TTC549 (cell line): ENCODE measurements around the gene ELL.
"Not testable (repeated sequence)": the region's sequence is repeated elsewhere in the genome, so short reads cannot be mapped to it uniquely, and the experiment has no call there.

ENCODE experiments used
- FAIRE-seq: peaks from 2 replicates; lab custom pipeline; 2012; peaks lifted over from hg19 to GRCh38; lab: Jason Lieb, UNC

Gene ELL

DNA sequence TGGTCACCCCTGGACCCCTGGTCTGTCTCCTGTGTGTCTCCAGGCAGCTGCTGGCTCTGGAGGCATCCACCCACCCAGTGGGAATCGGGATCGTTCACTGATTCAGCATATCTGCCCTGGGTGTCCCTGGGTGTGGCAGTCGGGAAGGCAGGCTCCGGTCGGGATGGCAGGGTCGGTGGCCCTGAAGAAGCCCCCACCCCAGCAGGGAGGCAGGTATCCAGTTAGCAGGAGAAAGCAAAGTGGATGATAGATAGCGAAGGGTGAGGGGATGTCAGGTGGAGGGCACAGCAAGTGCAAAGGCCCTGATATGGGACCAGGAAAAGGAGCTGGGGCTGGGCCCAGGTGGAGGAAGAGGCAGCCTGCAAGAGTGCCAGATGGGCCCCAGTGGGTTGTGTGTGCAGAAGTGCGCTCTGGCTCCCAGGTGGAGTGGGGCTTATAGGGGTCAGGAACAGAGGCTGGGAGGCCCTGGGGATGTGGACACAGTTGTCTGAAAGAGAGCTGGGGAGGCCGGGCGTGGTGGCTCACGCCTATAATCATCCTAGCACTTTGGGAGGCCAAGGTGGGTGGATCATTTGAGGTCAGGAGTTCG lies 100.4 kb downstream of the ELL start:
- FAIRE-seq: no peak

GRCh38 chr19:18420930-18421329 lies 100.9 kb downstream of the ELL start:
- FAIRE-seq: no peak

- no peak for FAIRE-seq
Measured at GRCh38 chr19:18419699-18420460, 102.0 kb downstream of the ELL start.

- FAIRE-seq: no peak
Measured at GRCh38 chr19:18419195-18419698, 102.6 kb downstream of the ELL start, which contains the start of gene SSBP4. TSS of gene SSBP4 (plus strand) at chr19:18419398. CDS start at chr19:18419649, 251 bp downstream.

DNA sequence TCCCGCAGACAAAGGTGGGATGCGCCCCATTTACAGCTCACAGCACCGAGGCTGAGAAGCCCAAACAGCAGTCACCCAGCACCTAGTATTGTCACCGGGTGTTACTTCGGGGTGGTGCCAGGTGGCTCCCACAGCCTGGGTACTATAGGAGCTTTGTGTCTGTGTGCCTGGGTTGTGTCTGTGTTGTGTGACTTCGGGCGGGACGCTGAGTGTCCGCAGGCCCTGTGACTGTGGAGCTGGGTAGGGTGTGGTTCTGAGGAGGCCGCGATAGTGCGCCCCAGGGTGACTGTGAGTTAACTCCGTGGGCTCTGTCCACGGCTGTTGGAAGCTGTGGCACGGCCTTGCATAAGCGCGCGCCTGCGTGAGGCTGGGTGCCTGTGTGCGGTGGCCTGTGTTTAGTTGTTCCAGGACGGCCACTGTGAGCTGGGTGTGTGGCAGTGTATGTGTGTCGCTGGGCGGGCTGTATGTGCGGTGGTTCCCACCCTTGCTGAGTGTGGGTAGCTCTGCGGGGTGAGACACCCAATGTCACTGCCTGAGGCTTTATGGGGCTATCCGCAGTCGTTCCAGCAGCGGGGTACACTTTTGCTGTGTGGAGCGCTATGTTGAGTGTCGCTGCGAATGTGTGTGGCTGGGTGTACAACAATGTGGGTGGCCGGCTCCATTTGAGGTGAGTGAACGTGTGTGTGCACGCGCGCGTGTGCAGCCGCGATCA lies 103.2 kb downstream of the ELL start:
- FAIRE-seq: no peak

GRCh38 chr19:18418029-18418482 lies 103.8 kb downstream of the ELL start:
- FAIRE-seq: no peak

- peak; percentile 19 for FAIRE-seq
Measured at GRCh38 chr19:18417250-18418028, 104.4 kb downstream of the ELL start.

GRCh38 chr19:18416778-18417249 lies 105.1 kb downstream of the ELL start:
- FAIRE-seq: no peak

GRCh38 chr19:18415178-18415867 lies 106.5 kb downstream of the ELL start:
- peak; percentile 25 for FAIRE-seq

DNA sequence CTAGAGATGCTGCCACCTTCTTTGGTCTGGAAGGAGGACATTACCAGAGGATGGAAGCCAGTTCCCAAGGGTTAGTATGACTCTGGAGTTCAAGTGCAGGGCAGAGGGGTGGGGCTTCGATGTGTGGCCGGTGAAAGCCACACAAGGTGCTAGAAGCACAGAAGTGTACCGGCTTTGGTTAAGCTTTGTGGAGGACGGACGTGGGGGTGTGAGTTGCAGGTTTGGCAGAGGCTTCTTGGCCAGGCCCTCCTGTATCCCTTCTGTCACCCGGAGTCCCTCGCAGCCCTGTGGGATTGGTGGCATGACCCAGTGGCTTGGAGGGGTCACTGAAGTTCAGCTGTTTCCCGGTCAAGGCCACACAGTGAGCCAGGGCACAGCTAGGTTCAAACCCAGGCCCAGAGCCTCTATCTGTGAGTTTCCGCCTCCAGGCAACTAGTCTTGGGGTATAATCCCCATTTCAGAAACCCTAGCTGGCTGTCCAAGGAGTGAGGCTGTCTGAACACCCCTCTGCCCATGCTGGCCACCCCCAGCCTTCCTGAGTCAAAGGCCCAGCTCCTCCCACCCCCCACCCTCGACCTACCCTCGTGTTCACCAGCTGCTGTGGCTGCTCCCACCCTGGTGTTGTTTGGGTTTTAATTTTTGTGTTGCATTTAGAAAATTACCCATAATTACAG lies 107.2 kb downstream of the ELL start:
- no peak for FAIRE-seq

GRCh38 chr19:18412610-18413239 lies 109.1 kb downstream of the ELL start:
- FAIRE-seq: no peak

GRCh38 chr19:18408053-18408476 lies 113.8 kb downstream of the ELL start:
- FAIRE-seq: no peak

- no peak for FAIRE-seq
Measured at GRCh38 chr19:18406749-18407148, 115.1 kb downstream of the ELL start.

DNA sequence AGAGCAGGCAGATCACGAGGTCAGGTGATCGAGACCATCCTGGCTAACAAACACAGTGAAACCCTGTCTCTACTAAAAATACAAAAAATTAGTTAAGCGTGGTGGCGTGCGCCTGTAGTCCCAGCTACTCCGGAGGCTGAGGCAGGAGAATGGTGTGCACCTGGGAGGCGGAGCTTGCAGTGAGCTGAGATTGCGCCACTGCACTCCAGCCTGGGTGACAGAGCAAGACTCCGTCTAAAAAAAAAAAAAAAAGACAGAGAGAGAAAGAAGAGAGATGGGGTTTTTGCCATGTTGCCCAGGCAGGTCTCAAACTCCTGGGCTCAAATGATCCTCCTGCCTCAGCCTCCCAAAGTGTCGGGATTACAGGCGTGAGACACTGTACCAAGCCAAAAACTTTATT lies 116.1 kb downstream of the ELL start:
- FAIRE-seq: not testable (repeated sequence)

DNA sequence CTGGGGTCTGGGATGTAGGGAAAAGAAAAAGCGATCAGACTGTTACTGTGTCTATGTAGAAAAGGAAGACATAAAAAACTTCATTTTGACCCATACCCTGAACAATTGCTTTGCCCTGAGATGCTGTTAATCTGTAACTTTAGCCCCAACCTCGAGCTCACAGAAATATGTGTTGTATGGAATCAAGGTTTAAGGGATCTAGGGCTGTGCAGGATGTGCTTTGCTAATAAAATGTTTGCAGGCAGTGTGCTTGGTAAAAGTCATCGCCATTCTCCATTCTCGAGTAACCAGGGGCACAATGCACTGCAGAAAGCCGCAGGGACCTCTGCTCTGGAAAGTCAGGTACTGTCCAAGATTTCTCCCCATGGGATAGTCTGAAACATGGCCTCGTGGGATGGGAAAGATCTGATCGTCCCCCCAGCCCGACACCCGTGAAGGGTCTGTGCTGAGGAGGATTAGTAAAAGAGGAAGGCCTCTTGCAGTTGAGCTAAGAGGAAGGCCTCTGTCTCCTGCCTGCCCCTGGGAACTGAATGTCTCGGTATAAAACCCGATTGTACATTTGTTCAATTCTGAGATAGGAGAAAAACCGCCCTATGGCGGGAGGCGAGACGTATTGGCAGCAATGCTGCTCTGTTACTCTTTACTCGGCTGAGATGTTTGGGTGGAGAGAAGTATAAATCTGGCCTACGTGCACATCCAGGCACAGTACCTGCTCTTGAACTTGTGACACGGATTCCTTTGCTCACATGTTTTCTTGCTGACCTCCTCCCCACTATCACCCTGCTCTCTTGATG lies 119.2 kb downstream of the ELL start:
- not testable (repeated sequence) for FAIRE-seq

- FAIRE-seq: peak; percentile 58
Measured at GRCh38 chr19:18401580-18402112, 120.2 kb downstream of the ELL start.

GRCh38 chr19:18399008-18399407 lies 122.9 kb downstream of the ELL start:
- no peak for FAIRE-seq

GRCh38 chr19:18397242-18398202 lies 124.3 kb downstream of the ELL start, which contains the start of gene LRRC25:
TSS of gene LRRC25 (minus strand) at chr19:18397622. CDS start at chr19:18396963, 659 bp downstream.
- FAIRE-seq: no peak
